ENCODE results near the gene ZNRF1. TPM values are rescaled to one million over a fixed set of nuclear protein-coding genes. Genes with fewer than 3 reads are reported as not detected.

The ZNRF1 gene
- total and polyA plus RNA-seq, 2 of the 4 experiments (the other 2 are of a cell fraction), result 8.2 to 20.7 TPM

DNA sequence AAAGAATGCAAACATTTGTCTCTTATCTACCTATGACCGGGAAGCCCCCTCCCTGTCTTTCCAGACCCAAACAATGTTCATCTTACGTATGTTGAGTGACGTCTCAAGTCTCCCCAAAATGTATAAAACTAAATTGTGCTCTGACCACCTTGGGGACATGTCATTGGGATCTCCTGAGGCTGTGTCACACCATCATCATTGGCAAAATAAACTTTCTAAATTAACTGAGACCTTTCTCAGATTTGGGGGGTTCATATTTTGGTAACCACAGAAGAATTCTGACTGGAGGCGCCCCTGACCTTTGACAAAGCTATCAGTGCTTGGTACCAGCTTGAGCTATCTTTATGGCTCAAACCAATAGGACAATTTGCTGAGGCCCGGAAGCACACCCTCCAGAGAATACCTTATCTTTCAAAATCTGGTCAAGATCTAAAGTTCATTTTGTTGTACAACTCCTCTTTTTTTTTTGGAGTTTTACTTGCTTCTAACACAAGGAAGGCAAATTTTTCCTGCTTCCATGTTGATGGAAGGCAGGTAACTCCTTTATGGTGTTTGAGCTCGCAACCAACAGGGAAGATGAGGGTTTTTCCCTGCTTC is 120.2 kb downstream of the ZNRF1 start:
- in situ Hi-C loops (cut with MboI; ENCODE audit: low sequenced_read_pairs), result no loop called here
- H3K27ac ChIP-seq (ENCODE audit: insufficient read depth, low read length), result no peak overlapping the region
- DNase-seq (no peak), ATAC-seq (ENCODE audit: low read depth) (no peak)
- 14% methylated on average over 1 of the region's 6 CpGs; no CpG with 5 or more reads in 1 of the 2 experiments for WGBS, 2 experiments (ENCODE audit: extremely low coverage in 2 of 2, insufficient read length in 1 of 2)
- intact Hi-C loops (cut with micrococcal nuclease), result no loop called here
- no peaks in the 10 kb centered on the region for H3K27me3 ChIP-seq (ENCODE audit: control insufficient read depth, insufficient read depth, low read length)
- H2AFZ ChIP-seq (replicated peaks; ENCODE audit: low read length, poor library complexity), result no peak overlapping the region
- no peaks in the 10 kb centered on the region for H4K20me1 ChIP-seq (ENCODE audit: insufficient read depth, low read length)
- no peak overlapping the region for H2AK9ac ChIP-seq (replicated peaks; ENCODE audit: low read depth, low read length, poor library complexity)
- no peak overlapping the region for H2AK5ac ChIP-seq (ENCODE audit: low read depth, low read length)
- H4K8ac ChIP-seq (ENCODE audit: low read depth in 2 of 2, low read length in 2 of 2), result no peak overlapping the region
- no peak overlapping the region for H3K18ac ChIP-seq (ENCODE audit: low read depth, low read length)
- no peaks in the 10 kb centered on the region; the same call in 1 of the 2 replicates for H3K9me1 ChIP-seq (ENCODE audit: insufficient read depth, low read length)
- H2BK15ac ChIP-seq (ENCODE audit: low read depth, low read length), result no peak overlapping the region
- no peak overlapping the region for H3K4me3 ChIP-seq (ENCODE audit: insufficient read depth, low read depth, low read length)
- ChIA-PET POLR2A (ENCODE audit: unreplicated experiment) (no interaction called here), CTCF (interaction anchor here (0.6 to 1.4 kb wide), 2 partner anchors 8 to 100 kb away, joined by 4 to 8 read pairs; no protein-coding TSS in a partner anchor)
- no peak overlapping the region for H2BK20ac ChIP-seq (ENCODE audit: low read depth, low read length)
- H3K14ac ChIP-seq (replicated peaks; ENCODE audit: low read depth, low read length), result no peak overlapping the region
- no peak overlapping the region for H2BK5ac ChIP-seq (ENCODE audit: low read depth, low read length, poor library complexity, severe bottlenecking)
- dilution Hi-C loops (cut with HindIII; ENCODE audit: low sequenced_read_pairs, unreplicated experiment), result no loop called here
- H3K9ac ChIP-seq (ENCODE audit: low read depth, low read length), result no peak overlapping the region
- no peaks in the 10 kb centered on the region for H3K79me1 ChIP-seq (ENCODE audit: low read depth in 1 of 2, low read length in 2 of 2)
- H3K23ac ChIP-seq (ENCODE audit: low read depth, low read length), result no peak overlapping the region
- H3K4ac ChIP-seq (ENCODE audit: low read depth, low read length), result no peak overlapping the region
- no peak overlapping the region for H4K91ac ChIP-seq (ENCODE audit: insufficient read depth, low read depth, low read length)
- no TSS peak for BruUV-seq (replicated peaks)
- H3K9me3 ChIP-seq (ENCODE audit: control insufficient read depth, insufficient read depth, low read length), result peaks cover 4% of the 10 kb centered on the region
- TF ChIP-seq NFE2L2 (IDR thresholded peaks at IDR 0.05; ENCODE audit: low read depth, low read length), result no peak
- TF ChIP-seq CEBPB (IDR thresholded peaks at IDR 0.05; ENCODE audit: low read depth, low read length), result no peak
- TF ChIP-seq USF2 (IDR thresholded peaks at IDR 0.05; ENCODE audit: low read depth, low read length), result no peak
- no peak for TF ChIP-seq MAFK (IDR thresholded peaks at IDR 0.05; ENCODE audit: low read depth, low read length)
- no peak for TF ChIP-seq POLR2A (IDR thresholded peaks at IDR 0.05; ENCODE audit: low read depth, low read length)
- TF ChIP-seq, protein P1, sequence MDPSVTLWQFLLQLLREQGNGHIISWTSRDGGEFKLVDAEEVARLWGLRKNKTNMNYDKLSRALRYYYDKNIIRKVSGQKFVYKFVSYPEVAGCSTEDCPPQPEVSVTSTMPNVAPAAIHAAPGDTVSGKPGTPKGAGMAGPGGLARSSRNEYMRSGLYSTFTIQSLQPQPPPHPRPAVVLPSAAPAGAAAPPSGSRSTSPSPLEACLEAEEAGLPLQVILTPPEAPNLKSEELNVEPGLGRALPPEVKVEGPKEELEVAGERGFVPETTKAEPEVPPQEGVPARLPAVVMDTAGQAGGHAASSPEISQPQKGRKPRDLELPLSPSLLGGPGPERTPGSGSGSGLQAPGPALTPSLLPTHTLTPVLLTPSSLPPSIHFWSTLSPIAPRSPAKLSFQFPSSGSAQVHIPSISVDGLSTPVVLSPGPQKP (IDR thresholded peaks at IDR 0.05; ENCODE audit: borderline replicate concordance, low read depth, low read length), result no peak
- no peak for TF ChIP-seq SMC3 (IDR thresholded peaks at IDR 0.05; ENCODE audit: low read depth, low read length)
- no peak for TF ChIP-seq RAD21 (IDR thresholded peaks at IDR 0.05; ENCODE audit: low read length)
- TF ChIP-seq FOS (IDR thresholded peaks at IDR 0.05; ENCODE audit: low read depth, low read length), result no peak
- TF ChIP-seq BHLHE40 (IDR thresholded peaks at IDR 0.05; ENCODE audit: low read depth, low read length), result no peak
- no peak for TF ChIP-seq MAZ (IDR thresholded peaks at IDR 0.05; ENCODE audit: borderline replicate concordance, low read depth, low read length)
- no peak overlapping the region for H3K56ac ChIP-seq (ENCODE audit: extremely low read depth, insufficient read depth, low read length)
- no peaks in the 10 kb centered on the region for H3K4me1 ChIP-seq (ENCODE audit: control insufficient read depth, insufficient read depth, low read length)
- H3K4me2 ChIP-seq (ENCODE audit: low read depth, low read length), result no peak overlapping the region
- no peak overlapping the region for H2BK120ac ChIP-seq (ENCODE audit: low read depth, low read length)
- H3K36me3 ChIP-seq (ENCODE audit: control insufficient read depth, insufficient read depth, low read length), result no peaks in the 10 kb centered on the region
- H4K5ac ChIP-seq (ENCODE audit: low read depth, low read length), result no peak overlapping the region
